Measurements from ENCODE around the gene MON2.

Gene MON2

DNA sequence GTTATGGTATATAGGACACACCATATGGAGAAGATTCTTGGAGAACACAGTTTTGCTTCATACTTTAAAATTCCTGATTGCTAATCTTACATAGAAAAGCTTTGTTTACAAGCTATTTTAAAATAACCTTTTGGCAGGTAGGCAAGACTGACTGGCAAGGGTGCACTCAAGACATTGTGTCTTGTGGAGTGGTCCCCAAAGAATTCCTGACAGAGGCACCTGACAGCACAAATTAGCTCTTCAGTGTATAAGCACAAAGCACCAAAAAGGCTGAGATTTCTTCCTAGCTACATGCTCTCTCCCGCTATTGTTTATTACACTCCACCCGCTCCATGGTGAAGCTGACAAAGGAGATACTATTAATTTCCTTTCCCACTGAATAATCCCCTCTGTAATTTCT, 139.4 kb downstream of the MON2 start:
- DNase-seq, result no peak

DNA sequence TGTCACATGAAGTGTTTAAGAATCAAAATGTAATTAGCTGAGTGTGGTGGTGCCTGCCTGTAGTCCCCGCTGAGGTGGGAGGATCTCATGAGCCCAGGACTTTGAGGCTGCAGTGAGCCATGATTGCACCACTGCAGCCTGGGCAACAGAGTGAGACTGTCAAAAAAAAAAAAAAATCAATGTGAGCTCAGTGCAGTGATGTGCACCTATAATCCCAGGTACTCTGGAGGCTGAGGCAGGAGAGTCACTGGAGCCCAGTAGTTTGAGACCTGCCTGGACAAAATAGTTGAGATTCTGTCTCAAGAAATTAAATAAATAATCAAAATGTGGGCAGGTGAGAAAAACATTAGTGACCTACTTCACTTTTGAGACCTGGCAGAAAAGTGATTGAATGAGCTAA, 140.0 kb downstream of the MON2 start:
- DNase-seq, result no peak

DNA sequence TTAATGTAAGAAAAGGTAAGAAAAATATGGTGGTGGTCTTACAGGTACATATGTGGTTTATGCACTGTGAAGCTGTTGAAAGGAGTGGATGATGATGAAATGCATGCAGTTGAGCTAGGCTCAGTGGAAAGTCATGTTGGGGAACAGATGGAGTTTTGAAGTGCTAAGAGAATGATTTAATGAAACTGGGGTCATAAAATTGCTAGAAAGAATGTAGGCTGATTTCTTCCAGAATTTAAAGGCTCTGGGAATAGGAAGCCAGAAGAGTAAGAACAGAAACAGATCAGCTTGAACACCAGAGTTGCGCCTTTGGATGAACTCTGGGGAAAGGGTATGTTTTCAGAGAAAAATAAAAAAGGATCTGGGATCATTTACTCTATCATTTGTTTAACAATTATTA, 146.5 kb downstream of the MON2 start:
- DNase-seq, result no peak

DNA sequence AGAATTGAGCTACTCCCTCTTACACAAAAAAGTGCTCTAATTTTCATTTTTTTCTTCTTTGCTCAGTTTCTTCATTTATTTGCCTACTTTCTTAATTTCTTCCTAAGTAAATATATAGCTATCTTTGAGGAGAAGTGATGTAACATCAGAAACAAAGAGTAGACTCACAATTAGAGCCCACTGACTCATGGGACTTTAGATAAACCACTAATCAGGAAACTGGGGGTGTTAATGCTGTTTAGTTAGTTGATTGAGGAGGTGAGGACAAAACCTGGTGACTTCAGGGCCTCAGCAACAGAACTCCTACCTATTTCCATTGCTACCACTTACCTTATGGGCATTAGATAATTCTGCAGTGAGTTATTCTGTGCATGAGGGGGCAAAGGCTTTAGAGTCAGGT, 151.7 kb downstream of the MON2 start:
- no peak for DNase-seq

DNA sequence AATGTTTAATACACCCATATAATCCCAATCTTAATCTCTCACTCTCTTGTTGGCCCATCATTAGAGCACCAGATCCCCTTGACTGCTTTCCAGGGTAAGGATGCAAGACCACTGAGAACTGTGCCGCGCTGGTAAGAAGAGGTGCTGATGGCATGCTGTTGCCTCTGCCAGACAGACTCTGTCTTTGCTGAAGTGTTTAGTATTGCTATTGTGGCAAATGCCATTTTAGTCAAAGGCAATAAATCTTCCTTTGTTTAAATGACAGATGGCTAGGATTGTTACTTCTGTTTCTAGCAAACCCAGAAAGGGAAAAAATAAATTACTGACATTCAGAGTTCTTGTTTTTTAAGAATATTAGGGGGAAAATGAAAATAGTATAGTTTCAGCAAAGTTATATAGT, 152.3 kb downstream of the MON2 start:
- no peak for DNase-seq

DNA sequence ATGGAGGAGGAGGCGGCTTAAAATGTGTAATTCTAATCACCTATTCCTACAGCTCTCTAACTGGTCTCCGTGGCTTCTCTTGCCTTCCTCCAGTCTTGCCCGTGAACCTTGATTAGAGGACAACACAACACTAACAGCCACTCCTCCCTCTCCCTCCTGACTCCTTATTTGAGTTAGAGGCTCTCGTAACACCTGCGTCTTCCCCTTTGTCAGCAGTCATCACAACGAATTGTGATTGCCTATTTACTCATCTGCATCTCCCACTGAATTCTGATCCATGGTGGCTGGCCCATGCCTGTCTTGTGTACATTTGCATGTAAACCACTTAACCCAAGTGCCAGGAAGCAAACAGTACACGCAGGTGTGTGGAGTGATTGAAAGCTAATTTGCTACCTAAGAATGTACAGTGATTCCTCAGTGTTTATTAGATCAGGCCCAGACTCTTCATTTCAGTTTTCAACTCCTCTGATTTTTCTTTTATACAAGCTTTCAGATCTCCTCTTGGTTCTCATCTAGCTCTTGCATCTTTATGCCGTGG, 154.5 kb downstream of the MON2 start:
- DNase-seq, result no peak

DNA sequence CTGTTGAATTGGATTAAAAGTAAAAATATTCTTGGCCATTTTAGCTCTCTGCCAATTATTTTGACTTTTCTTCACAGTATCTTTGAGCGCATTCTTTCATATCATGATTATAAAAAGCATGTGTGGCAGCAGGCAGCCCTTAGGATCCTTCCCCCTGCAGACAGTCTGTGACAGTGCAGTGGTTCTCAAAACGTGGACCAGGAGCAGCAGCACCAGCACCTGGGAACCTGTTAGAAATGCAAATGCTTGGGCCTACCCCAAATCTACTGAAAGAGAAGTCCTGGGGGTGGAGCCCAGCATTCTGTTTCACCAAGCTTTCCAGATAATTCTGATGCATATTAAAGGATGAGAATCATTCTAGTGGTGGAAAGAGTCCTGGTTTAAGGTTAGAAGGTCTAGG, 155.6 kb downstream of the MON2 start:
- DNase-seq, result no peak

DNA sequence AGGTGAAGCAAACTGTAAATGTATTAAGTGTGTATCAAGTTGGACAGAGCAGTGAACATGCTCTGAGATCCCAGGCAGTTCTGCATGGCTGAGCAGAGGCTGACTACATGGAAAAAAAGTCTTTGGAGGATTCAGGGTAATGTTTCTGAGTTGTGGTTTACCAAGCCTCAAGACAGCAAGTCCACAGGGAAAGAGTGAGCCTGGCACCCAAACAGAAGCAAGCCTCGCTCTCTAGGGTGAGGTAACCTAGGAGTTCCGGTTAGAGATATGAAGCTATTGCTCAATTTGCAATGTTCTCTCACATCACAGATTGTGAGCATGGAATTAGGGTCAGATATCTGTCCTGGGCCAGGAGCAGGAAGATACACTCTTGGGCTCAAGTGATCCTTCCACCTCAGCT, 158.6 kb downstream of the MON2 start:
- no peak for DNase-seq

DNA sequence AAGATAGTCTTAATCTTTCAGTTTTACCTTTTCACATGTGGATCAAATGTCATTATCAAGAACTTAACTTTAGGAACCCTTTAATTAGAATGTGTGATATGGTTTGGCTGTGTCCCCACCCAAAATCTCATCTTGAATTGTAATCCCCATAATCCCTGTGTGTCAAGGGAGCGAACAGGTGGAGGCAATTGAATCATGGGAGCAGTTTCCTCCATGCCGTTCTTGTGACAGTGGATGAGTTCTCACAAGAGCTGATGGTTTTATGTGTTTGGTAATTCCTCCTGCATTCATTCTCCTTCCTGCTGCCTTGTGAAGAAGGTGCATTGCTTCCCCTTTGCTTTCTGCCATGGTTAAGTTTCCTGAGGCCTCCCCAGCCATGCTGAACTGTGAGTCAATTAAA, 160.6 kb downstream of the MON2 start:
- DNase-seq, result no peak

DNA sequence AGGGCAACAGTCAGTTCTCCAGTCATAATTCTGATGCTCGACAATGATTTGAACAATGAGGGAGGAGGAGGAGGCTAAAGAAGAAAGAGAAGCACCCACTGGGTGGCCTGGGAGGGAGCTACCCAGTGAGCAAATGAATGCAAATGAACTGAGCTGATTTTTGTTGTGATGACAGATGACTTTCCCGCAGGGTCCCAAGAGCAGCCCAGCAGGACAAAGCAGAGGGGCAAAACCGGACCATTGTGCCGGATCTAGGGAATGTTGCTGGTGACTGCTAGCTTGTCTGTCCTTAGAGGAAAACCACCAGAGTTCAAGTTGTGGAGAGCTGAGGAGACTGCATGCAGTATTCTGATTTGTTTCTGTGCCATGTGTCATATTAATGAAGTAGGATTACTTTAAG, 162.8 kb downstream of the MON2 start:
- DNase-seq, result no peak

DNA sequence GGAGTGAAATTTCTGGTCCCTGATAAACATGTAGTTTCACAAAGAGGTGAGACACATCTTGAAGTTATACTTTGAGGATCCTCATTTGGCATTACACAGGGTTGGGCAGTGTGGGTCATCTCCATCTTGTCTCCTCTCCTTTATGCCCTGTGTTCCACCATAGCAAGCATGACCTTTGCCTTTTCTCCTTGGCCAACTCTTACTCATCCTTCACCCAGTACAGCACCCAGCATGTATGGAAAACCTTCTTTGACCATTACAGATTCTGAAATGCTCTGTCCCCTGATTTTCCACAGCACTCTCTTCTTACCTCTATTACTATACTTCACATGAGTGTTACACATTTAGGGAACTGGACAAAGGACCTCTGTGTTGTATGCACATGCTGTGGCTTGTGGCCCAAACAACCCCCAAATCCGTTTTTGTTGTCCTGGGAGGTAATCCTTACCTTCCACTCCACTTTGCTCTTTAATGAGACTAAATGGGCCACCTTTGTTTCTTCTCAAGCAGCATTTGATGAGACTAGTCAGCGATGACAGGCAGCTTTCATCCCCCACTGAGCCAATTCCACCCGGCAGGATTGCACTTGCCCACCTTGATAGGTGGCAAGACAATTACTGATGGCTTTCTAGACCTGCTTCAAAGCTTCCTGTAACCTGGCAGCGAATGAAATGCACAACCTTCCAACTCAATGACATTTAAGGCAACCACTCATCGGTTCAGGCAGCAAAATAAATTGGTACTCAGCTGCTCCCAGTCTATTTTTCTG, 163.5 kb downstream of the MON2 start:
- DNase-seq, result no peak

DNA sequence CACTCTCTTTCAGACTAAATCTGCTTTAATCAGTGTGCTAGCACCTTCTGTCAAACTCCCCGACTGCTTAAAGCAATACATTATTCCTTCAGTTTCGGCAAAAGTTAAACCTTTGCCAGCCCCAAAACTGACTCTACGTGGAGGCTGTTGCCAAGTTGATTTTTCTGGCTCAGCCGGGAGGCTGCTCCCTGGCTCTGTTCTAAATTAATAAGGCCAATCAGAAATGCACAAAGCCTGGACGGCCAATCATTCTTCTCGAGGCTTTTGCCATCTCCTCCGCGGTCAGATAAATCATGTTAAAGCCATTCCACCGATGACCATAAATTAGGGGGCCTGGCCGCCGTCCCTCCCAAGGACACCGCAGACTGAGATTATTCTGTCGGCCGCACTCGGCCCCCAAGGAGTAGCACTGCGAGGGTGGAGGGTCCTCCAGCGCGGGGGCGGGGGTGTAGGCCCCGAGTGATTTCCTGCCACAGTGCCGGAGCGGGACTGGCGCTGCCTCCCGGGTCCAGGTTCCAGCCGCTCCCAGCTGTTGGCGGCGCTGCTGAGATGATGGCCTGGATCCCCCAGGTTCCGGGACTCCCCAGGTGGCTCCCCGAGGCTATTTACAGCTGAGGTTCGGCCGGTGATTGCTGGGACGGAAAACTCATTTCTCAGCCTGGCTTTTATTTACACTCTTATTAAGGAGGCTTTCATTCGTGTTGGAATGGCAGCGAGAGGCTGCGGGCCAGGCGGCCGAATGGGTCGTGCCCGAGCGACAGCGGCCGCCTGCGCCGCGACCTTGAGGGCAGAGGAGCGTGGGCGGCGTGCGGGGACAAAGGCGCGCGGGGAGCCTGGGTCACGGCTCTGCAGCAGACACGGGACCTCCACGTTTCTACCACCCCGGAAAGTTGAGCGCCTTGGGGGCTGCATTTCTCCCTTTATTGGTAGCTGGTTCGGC, 165.1 kb downstream of the MON2 start:
- peak in 49 of 58 donors; percentile 8 to 72 (median 42) for DNase-seq

DNA sequence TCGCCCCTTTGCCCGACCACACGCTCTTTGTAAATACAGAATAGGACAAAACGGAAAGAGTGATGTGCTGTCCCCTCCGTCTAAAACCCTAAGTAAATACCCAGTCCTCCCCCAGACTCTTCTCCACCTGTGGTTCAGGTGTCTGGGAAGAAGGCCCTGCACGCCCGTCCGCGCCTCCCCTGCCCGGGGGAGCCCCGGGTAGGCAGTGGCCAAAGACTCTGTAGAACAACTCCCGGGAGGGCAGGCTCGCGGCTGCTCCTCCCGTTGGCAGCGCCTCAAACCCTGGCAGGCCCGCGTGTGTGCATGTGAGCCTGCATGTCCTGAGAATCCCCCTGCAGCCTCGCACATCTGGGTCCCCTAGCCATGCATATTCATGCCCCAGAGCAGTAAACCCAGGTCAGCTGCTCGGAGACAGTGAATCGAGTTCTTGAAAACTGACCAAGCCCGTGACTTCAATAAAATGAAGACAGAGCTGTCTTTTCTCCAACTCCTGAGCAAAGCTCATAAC, 165.8 kb downstream of the MON2 start:
- peak in 34 of 58 donors; percentile 4 to 57 (median 26) for DNase-seq

DNA sequence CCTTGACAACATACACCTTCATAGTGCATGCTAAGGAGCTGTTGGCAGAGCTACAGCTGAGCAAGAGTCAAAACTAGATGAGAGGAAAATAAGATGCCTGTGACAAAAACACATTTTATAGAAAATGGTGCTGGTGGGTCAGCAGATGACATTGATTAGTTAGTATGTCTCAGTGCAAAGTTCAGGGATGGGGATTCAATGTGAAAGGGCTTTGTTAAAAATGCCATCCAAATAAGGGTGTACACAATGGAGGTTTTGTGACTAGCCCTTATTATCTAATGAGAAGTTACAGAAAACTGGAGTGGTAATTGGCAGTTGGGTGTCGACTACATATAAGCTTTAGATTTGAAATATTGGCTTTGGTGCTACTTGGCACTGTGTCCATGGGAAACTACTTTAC, 169.0 kb downstream of the MON2 start:
- no peak for DNase-seq

DNA sequence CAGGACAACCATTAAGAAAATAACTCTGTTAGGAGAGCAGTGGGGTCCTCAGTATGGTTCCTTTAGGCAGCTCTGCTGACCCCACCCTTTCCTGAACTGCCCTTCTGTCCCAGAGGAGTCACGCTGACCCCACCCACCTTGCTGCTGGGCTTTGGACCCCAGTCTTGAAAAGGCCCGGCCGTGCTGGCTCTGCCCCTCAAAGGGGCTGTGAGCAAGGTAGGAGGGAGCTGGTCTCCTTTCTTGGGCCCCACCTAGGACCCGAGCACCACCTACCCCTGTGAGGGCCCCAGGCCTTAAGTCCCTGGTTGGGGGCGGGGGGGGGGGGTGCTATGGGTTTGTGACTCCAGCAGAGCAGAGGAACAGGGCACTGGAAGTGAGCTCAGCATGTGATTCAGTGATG, 171.1 kb downstream of the MON2 start:
- DNase-seq, result no peak

DNA sequence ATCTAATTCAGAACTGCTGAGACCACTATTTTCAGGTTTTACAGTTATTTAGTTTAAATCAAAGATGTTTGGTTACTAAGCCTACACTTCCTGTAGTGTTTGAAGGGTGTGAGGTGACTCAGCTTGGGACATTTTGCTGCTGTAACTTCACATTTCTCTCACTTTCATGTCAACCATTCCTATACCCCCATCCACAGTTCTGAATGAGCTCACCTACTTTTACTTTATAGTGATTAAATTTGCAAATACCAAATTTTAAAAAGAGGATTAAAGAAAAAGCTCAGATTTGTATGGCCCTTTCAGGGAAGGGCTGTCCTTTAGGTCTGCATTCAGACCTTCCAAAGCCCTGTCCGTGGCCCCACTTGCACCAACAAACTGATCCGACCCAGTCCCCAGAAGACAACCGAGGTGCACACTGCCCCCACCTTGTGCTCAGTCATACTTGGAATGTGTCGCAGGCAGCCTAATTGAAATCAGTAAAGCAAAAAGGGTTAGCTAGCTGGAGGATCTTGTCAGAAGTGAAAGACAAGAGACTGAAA, 174.4 kb downstream of the MON2 start:
- DNase-seq, result no peak

DNA sequence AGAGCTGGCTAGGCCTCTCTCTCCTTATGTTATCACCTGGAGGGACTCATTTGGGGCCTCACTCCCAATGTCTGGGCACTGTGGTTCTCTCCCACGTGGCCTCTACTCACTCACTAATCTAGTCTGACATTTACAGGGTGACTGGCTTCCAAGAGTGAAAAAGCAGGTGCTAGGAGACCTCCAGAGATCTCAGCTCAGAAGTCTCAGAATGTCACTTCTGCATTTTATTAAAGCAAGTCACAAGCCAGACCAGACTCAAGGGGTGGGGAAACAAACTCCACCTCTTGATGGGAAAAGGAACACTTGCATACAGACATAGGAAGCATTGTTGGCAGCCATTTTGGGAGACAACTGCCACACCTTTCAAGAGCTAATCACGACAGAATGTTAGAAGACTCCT, 175.9 kb downstream of the MON2 start:
- no peak for DNase-seq

DNA sequence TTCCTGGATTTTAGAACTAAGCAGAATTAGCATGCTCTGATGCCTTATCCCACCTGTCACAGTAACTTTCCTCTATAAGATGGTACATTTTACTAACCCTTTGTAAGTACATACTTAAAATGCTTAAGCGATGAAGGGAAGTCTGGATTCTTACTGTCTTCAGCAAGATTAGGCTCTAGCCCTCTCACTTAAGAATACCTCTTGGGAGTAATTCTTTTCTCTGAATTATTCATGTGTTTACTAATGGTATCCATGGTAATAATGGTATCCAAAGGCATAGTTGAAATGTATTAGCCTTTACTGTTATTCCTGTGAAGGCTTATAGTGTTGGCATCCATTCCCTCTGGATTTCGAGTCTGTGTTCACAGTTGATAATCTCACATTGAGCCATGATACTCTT, 176.9 kb downstream of the MON2 start:
- no peak for DNase-seq

DNA sequence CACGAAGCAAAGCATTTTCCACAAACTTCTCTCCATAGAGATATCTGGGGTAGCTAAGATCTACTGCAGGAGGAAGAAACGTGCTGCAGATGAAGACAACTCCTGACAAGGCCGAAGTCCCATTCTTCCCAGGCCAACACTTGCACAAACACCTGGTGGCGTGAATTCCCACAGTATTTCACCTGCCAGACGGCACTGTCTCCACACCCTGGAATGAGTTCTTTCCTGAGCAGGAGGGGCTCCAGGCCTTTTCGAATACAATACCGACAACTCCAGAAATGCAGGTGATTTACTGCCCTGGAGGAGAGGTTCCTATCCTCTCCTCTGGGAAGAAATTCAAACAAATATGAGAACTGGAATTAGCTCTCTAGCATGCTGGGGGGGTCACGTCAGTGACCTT, 179.9 kb downstream of the MON2 start:
- DNase-seq, result no peak

DNA sequence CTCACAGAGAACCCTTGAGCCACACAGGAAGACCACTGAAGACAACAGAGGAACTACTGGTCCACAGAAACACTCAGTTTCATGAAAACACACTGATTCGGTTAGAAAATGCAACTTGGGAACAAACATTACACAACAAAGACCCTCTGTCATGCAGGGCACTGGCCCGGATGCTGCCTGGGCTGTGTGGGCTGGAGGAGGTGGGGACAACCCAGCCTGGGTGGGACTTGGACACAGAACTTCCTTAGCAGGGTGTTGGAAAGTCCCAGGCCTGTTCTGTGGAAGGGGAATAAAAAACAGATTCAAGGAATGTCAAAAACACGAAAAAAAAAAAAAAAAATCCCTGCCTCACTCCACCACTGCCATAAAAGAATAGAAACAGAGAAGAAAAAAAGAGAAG, 181.0 kb downstream of the MON2 start:
- peak in 23 of 58 donors; percentile 5 to 64 (median 23) for DNase-seq

DNA sequence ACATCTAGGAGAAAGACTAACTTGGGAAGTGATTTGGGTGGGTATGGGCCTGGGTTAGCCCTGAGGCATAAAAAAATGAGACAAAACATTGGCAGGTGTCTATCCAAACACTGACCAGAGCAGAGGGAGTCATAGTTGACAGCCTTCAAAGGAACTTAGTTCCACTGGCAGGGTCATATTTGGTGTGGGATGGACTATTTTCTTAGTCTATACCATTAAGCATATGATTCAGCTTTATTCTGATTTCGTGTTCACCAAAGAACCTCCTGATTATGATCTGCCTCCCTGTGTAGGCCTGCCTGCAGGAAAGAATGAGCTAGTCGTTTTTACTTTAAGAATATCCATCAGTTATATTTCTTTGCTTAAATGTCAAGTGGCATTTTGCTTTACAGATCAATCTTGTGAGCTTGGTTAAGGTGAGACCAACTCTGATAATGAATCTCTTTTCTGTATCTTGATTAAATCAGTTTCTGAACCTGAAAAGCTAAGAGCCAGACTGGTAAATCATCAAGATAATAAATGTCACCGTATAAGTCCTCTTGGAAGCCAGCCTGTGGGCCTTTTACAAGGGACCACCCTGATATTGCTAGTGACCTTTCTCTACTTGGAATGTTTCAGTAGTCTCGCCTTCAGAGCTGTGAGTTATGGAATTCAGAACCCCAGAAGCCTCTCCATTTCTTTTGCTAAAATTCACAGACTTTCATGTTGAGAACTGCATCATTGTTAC, 182.9 kb downstream of the MON2 start:
- no peak for DNase-seq

All from anterior cingulate cortex (tissue), 58 donors.